MV-4-11 (cell line): ENCODE measurements around the gene BCAR3.
A peak's percentile ranks its signal among the peaks of the same experiment; 100 is the strongest.
"Not testable (repeated sequence)": the region's sequence is repeated elsewhere in the genome, so short reads cannot be mapped to it uniquely, and the experiment has no call there.

ENCODE experiments used
- DNase-seq: peaks from one replicate; lab custom pipeline; 2025; lab: John Stamatoyannopoulos, UW

Gene BCAR3

DNA sequence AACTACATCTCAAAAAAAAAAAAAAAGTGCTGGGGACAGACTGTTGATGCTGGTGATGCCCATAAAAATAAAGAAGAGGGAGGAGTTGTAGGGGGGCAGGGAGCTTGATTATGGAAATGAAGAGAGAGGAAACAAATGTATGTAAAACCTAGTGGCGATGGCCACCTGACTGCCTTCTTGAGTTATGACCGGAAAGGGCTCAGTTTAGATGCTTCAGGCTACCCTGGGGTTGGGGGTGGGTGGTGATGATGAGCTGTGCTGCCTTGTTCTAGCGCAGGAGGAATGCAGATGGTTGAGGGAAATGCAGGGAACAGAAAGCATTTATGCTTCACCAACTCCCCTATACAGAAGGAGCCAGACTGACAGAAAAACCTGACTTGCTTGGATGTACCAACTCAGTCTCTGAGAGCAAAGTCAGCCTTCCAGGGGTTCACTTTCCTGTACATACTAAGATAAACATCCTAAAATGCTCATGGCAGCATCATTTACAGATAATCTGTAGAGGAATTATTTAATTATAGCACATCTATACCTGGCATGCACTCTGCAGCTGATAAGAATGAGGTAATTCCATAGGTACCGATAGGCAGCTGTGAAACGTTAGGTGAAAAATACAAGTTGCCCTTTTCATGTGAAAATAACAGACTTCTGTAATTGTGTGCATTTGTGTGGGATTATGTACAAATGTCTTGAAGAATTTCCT lies 8.0 kb upstream of the BCAR3 start:
- DNase-seq = no peak

DNA sequence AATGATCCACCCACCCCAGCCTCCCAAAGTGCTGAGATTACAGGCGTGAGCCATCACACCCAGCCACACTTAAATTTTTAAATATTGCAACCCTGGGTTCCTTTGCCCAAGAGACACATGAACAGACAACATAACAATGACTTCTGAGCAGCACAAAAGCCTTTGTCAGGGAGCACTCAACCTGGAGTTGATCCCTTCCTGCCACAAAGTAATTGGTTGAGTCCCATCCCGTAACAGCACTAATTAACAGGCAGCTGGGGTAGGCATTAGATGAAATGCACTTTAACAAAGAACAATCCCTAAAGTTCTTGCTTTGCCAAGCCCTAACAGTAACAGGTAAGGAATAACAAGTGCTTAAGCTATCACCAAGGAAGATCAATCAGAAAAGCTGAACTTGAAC lies 5.9 kb upstream of the BCAR3 start:
- no peak for DNase-seq

DNA sequence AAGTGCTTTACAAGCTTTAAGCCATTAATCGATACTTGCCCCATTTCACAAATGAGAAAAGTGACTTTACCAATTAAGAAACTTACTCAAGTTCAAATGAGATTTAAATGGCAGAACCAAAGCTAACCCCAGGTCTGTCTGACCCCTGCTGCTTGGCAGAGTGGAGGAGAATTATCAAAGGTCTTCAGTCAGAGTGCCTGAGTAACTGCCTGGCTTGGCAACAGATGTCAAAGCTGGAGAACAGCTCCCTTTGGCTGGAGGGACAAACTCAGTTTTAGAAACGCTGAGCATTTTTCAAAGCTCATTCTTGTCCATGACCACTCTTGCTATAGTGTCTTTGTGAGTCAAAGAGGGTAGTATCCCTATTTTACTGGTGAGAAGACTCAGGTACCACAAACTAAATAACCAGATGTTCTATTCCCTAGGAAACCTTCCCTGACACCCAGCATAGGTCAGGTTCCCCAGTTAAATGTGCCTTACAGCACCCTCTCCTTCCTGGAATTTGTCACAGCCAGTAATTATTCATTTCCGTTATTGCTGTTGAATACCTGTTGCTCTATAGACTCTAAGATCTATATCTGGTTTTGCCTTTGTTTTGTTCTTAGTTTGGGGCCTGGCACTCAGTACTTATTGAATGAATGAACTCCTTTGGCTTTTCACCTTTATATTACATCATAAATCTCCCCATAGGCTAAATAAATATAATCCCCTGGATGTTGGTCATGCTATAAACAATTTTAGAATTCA lies 5.0 kb upstream of the BCAR3 start:
- DNase-seq = no peak

DNA sequence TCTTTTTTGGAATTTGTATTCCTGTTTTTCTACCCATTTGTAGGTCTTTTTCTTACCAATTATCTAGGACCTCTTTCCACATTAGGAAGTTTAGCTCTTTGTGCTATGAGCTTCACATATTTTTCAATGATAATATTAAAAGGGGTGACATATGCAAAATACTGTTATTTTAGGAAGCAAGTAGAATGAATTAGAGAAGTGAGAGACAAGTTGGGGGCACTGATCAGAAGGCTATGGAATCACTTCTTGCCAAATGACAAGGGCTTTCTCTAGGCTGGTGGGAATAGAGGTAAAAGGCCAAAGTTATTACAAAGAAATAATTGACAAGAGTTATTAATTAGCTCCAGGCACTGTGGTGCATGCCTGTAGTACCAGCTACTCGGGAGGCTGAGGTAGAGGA lies 4.3 kb upstream of the BCAR3 start:
- DNase-seq = peak; percentile 19

DNA sequence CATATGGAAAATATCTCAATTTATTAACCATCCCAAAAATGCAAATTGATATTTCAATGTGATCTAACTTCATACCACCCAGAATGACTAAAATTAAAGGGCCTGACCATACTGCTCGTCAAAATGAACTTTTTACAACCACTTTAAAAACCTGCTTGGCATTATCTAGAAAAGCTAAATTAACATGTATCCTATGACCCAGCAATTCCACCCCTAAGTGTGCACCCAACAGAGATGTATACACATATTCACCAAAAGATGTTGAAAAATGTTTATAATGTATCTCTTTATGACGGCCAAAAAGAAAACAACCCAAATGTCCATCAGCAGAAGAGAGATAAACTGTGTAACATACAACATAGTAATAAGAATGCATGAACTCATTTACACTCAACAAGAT lies 1.6 kb upstream of the BCAR3 start:
- DNase-seq = no peak

DNA sequence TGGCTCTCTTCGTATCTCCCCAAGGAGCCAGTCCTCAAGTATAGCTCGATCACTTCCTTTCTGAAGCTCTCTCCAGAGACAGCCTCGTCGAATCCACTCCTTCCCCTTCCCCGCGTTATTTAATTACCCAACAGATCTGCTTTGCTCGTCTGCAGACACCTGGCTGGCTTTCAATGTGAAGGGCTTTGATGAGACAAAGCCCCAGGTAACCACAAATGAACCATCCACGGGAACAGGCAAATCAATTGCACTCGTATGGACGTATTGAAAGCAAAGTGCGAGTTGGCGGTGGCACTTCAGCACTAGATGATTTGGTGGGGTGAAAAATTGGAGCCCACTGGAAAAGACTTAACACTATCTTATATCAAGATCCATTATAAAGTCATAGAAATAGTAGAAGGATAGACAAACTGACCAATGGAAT lies 364 bp upstream of the BCAR3 start:
- peak; percentile 34 for DNase-seq

DNA sequence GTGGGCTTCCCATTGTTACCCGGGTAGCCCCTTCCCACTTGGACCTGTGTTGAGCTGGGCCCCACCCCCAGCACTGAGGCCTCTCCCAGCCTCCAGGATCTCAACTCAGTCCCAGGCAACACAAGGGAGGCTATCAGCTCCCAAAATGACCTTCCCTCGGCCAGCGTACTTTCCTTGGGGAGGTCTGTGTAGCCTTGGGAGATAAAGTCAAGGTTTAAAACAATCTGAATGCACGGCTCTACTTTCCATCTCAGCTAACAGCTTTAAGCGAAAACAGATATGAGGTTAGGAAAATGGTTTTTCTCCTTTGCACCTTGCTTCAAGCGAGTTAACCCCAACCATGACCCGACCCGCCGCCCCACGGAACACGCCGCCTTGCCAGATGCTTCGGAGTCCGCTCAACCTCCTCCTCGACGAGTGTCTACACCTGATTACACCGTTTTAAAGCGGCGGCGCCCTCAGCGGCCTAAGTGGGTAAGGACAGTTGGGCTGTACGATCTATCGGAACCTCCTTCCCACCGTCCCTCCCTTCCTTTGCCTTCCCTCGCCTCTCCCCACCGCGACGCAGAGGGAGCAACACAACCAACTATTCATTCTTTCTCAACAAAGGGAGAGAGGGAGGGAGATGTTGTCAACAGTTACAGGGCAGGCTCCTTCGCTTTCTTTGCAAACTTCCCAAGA lies 1.1 kb downstream of the BCAR3 start:
- DNase-seq = no peak

DNA sequence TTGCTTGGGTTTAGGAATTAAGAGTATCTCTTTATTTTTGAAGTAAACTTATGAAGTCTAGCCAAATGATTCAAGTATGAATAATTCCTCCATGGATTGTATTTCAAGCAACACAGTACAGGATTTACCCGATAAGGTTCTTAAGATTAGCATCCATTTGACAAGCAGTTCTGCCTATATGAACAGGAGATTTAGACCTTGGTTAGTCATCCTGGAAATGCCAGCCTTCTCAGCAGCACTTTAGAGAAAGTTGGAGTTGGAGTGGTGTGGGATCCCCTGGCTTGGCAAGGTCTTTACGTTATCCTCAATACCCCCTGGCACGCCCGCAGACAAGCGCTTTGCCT lies 1.6 kb downstream of the BCAR3 start:
- no peak for DNase-seq

DNA sequence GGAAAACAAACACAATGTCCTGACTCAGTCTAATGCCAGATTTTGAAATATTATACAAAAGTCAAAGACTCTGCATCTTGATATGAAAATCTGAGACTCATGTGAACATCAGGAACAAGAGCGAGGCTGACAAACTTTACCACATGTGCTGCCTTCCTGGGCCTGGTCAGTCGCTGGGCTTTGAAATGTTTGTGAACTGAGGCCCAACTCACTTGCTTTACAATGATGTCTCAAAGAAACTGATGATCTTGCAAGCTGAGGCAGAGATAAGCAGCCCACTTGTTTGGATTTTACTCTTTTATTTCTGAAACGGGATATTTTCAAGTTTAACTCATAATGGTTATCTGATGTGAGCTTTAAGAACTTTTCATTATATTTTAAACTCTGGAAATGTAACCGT lies 2.1 kb downstream of the BCAR3 start:
- DNase-seq = no peak

DNA sequence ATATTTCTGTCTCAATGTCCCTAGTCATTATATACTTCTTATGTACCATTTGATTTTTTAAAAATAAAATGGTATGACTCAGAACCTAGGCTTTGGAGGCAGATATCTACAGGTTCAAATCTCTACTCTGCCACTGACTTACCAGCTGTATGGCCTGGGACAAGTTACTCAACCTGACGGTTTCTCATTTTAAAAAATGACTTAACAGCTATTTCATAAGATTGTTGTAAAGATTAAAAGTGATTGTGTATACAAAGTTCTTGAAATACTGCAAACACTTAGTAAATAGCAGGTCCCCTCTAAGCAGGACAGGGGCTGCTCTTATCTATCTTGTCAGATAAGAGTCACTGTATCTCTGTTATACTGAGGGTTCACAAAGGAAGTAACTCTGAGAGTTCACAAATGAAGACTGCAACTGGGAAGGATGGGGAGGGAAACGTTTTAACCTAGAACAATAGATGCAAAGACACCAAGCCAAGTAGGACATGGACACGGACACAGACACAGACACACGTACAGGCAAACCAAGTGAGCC lies 2.6 kb downstream of the BCAR3 start:
- DNase-seq = no peak

DNA sequence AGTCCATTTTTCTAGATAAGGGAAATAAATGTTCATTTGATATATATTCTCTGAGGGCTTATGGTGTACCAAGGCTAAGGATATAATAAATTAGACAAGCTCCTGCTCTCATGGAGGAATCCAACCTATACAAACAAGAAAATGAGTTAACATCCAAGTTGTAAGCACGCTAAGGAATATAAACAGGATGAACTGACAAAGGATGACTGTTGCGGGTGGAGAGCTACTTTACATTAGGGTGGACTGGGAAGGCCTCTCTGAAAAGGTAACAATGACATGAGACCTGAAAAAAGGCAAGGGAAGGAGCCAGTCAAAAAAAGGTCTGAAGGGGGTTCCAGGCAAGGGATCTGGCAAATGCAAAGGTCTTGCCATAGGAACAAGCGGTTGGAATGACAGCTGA lies 3.1 kb downstream of the BCAR3 start:
- no peak for DNase-seq

DNA sequence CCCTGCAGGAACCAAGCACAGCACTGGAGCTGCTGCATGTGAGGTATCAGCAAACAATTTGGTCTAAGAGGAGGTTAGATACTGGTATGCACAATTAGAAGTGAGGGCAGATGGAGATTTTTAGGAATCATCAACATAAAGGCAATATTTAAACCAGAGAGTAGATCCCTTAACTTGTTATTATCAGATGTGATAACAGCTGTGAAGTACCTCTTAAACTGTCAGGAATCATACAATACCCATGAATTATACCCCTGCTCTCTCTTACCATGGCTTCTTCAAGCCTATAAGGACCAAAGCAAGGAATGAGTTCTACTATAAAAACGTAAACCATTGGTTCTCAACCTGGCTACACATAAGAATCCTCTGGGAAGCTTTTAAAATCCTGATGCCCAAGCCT lies 3.9 kb downstream of the BCAR3 start:
- no peak for DNase-seq

DNA sequence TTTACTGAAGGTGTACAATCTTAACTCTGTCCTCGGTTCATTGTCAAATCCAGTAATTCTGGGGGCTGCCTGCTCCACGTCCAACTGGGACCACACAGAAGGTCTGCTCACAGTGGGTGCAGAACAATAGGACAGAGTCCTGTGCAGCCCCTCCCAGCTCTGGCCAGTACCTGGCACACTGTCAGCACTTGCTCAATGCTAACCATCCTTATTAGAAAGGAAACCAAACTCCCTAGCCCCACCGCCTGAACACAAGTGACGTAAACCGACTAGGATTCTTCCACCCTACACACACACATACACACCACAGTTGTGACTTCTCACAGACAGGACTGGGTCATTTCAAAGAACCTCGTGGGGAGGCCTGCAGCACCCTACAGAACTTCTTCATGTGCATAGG lies 5.2 kb downstream of the BCAR3 start:
- DNase-seq = no peak

DNA sequence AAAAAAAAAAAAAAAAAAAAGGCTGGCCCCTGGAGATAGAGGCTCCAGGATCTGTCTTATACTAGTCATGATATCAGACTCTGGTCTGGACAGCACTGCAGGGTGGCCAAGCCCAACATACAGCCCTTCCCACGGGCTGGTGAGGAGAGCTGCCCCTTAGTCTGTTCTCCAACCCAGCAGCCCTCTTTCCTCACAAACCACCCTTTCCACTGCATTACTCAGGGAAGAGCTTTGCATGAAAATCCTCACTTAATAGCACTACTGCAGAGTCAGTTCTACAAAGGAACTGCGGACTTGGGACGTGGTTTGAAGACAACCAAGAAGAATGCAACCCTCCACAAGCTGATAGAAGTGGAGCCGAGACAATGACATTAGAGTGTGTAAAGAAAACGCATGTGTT lies 5.7 kb downstream of the BCAR3 start:
- DNase-seq = no peak

DNA sequence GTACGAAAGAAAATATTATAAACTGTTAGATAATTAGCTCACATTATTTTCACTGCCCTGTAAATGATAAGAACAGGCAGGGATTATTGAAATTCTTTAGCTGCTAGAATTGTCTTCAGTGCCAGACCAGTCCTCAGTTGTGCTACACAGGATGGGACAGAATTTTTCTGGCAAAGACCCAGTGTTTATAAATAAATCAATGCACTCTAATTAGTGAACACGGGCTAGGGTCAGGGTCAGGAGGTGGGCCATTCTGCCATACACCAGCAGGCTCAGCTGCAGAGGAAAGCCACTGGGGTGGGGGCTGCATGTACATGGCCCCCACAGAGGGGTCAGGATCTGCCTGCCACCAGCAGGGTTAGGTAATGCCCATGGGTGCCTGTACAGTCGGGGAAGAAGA lies 6.4 kb downstream of the BCAR3 start:
- DNase-seq = no peak

DNA sequence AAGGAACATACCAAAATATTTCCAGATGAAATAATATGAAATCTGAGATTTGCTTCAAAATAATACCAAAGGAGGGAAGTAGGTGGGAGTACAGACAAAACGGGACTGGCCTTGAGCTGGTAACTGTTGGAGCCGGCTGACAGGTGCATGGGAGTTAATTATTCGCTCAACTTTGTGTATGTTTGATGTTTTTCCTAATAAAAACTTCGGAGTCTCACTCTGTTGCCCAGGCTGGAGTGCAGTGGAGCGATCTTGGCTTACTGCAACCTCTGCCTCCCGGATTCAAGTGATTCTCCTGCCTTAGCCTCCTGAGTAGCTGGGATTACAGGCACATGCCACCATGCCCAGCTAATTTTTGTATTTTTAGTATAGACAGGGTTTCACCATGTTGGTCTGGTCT lies 7.6 kb downstream of the BCAR3 start:
- DNase-seq = not testable (repeated sequence)

DNA sequence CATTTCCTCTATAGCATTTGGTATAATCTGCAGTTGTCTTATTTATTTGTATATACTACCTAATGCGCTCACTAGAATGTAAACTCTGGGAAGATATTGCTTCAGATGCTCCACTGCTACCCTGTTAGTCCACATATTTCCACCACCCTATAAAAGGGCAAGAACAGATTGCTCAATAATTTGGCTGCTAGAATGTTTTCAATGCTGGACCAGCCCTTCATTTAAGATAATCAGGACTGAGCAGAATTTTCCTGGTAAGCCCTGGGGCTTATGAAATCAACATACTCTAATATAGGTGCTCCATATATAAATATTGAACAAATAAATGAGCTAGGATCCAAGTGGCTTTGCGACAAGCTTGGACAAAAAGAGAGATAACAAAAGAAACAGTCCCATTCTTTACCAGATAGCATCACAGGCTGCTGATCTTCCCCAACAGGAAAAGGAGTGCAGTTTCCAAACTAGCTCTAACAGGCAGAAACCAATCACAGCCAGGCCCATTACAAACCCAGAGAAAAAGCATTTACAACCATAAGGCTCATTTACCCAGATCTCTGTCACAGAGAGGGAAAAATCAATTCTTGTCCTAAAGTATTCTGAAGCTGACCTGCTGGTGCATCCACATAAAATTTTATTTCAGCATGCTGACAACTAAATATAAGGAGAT lies 8.3 kb downstream of the BCAR3 start:
- DNase-seq = no peak

DNA sequence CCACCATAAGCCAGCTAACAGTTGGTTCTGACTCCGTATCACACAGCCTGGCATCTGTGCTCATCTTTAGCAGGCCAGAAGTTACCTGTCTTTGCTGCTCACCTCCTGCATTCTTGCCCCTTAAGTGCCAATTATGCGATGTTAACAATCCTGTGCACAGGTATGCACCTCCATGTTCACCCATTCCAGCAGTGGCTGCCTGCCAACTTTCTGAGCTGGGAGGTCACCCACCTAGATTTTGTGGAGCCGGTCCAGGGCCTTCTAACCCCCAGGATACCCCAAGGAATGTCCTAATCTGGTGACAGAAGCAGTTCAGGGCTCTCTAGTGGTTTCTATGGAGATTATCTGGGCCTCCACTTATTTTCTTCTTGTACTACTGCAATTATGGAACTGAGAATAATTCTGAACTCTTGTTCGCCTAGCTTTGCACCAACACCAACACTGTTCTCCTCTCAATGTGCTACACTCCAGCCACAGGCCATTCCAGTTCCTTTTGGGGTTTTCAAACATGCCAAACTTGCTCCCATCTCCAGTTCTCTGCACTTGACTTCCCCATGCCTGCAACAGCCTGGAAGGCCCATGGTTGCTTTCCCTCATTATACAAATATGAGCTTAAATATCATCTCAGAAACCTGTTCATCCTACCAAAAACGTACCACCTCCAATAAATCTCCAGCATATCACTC lies 9.0 kb downstream of the BCAR3 start:
- no peak for DNase-seq

DNA sequence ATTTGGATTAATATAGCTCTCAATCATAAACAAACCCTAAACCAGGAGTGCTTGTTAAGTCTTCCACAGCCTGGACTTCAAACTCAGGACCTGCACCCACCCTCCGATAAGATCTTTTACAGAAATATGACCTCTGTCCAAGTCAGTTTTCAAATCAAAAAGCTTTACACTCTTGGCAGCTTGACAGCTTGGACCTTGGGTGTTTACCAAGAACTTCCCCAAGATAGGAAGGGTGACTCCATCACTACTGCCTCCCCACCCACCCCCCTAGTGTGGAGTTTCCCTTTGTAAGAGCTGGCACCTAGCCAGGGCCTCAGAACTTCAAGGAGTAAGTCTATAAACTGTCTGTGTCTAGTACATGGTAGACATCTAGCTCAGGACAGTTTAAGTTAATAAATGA lies 9.6 kb downstream of the BCAR3 start:
- no peak for DNase-seq

DNA sequence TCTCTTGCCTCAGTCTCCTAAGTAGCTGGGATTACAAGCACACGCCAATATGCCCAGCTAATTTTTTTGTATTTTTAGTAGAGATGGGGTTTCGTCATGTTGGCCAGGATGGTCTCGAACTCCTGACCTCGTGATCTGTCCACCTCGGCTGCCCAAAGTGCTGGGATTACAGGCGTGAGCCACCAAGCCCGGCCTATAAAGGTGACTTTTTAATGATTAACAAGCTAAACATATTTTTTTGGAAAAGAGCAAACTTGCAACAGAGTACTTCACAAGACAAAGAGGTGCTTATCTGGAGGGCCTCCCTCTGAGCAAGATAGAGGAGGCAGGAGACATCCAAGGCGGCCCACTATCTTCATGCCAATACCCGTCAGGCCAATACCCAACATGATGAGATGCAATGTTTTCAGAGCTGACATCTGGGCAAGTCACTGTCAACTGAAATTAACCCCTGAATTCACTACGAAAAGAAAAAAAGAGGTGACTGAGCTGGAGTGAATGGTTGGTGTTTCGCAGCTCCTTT lies 10.5 kb downstream of the BCAR3 start:
- DNase-seq = no peak

DNA sequence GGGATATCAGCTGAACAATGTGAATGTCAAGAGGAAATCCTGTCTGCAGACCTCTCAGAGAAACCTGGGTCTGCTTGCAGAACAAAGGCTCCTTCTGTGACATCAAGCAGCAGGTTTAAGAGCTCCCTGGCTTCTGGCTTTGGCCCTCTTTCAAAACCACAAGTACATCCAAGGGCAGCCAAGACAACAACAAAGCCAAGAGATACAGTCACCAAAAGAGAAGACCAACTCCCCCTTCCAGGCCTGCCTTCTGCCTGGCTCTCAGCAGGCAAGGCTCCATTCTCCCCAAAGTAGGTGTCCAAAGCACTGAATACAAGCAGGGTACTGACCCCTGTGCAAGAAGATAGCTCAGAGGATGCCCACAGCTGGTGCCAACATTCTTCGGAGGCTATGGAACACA lies 11.5 kb downstream of the BCAR3 start:
- DNase-seq = no peak

DNA sequence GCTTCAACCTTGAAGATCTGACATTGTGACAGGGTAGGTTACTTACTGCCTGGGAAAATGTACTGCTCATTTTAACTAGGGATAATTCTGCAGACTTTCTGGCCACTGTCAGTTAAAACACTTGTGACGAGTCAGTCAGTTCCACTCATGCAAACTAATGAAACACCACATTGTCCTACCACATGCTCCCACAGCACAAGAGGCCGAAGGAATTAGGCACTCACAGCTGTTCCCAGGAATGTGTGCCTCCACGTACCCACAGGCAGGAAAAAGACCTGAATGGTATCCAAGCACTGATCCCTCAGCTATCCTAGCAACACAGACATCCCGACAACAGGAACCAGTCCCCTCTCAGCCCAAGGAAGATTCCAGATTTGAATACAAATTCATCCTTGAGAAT lies 12.3 kb downstream of the BCAR3 start:
- no peak for DNase-seq
